GM21737 (cell line): ENCODE results near the gene JAML.

ENCODE experiments used
- ATAC-seq: cut with Tn5 transposase; IDR thresholded peaks from one replicate; pipeline ENCODE4 v1.9.1; 2021; ENCODE audit warnings: mild to moderate bottlenecking, moderate library complexity; ENCODE audit not compliant: unreplicated experiment

JAML gene

DNA sequence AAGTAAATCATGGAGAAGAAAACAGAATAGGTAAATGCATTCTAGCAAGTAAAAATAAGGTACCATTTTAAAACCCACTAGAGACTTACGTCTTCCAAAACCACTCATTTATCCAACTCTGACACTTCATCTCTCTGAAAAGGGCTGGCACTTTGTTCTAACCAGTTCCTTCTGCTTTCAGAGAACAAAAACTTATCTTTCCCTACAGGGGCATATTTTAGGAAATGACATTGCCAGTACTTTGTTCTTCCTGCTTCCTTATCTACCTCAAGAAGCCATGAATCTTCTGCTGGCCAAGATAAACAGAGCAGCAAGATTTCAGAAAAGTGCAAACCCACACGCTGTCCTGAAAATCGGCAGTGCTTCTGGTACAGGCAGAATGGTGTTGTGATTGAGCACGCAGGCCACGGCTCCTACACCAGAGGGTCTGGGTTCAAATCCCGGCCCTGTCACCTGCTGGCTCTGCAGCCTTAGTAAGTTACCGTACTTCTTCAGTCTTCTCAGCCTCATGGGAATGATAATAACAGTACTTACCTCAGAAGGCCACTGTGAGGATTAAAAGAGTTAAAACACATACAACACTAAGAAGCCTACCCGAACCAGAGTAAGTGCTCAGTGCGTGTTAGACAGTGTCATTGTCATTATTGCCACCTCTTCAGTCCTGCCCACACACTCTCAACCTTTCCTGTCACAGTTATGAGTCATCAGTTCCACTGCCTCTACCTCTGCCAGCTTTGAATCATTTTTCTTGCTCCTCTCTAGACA lies 16.4 kb upstream of the JAML start:
- ATAC-seq = peak; percentile 75

GRCh38 chr11:118239509-118240205 lies 14.8 kb upstream of the JAML start:
- no peak for ATAC-seq

DNA sequence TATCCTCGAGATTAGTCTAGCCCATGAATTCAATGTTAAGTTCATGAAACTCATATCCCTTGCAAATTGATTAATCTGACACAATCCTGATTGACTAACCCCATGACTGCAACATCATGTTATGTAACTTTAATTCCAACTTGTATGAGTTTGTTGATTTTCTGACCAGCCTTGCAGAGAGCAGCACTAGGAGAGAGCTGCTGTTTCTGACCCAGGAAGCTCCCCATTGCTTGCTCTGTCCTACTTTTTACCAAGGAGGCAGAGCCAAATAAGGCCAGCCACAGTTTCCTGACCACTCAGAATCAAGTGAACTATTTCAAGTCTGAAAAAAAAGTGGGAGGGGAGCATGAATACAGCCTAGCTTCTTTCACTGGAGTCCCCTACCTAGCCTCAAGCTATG lies 14.1 kb upstream of the JAML start:
- no peak for ATAC-seq

DNA sequence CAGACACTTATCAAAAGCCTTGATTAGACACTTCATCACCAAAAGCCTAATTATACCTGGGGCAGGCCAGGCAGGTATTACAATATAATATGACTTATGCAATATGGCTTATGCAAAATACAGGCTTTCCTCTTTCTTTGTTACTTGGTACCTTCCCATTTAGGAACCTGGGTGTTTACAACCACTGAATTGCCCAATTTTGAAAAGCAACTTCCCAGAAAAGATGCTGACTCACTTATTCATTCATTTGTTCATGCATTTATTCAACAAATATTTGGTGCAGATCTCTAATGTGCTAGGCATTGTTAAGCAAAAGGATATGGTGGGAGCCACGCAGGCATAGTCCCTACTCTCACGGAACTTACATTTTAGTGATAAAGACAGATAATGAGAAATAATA lies 13.6 kb upstream of the JAML start:
- no peak for ATAC-seq

DNA sequence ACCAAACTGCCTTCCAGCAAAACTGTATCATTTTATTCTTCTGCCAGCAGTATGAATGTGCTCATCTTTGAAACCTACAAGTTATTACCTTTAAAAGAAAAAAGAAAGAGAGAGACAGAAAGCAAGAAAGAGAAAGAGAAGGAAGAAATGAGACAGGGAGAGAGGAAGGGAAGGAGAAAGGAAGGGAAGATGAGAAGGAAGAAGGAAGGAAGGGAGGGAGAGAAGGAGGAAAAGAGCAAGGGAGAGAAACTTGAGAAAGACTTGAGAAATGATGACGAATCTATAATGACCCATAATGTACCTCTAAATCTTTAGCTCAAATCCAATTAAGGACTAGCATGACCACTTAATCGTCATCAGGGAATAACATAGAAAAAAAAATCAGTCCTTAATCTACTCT lies 11.4 kb upstream of the JAML start:
- no peak for ATAC-seq

- ATAC-seq = no peak
Measured at GRCh38 chr11:118234833-118235232, 10.0 kb upstream of the JAML start.

DNA sequence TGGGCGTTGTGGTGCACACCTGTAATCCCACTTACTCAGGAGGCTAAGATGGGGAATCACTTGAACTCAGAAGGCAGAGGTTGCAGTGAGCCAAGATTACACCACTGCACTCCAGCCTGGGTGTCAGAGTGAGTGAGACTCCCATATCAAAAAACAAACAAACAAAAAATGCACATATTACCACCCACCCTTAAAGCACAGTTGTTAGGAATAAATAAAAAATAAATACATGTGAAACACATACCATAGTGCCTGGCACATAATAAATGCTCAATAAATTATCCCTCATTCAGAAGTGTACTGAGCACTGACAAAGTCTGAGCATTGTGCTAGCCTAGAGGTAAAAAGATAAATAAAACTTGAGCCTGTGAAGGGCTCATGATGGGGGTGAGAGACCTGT lies 9.0 kb upstream of the JAML start:
- ATAC-seq = no peak

DNA sequence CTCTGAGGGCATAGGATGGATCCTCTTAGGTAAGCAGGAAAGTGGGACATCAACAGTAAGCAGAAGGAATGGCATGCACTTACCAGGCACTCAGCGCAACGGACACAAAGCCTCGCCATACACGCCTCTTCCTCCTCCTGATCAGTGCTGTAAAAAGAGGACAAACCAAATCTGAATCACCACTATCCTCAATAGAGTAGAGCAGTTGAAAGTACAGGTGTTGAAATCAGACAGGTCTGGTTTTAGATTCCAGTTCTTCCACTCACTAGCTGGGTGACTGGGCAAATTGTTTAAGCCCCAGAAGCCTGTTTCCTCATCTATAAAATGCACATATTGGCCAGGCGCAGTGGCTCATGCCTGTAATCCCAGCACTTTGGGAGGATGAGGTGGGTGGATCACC lies 8.6 kb upstream of the JAML start:
- ATAC-seq = no peak

- ATAC-seq = no peak
Measured at GRCh38 chr11:118232659-118233058, 7.8 kb upstream of the JAML start.

- no peak for ATAC-seq
Measured at GRCh38 chr11:118231461-118231860, 6.7 kb upstream of the JAML start.

DNA sequence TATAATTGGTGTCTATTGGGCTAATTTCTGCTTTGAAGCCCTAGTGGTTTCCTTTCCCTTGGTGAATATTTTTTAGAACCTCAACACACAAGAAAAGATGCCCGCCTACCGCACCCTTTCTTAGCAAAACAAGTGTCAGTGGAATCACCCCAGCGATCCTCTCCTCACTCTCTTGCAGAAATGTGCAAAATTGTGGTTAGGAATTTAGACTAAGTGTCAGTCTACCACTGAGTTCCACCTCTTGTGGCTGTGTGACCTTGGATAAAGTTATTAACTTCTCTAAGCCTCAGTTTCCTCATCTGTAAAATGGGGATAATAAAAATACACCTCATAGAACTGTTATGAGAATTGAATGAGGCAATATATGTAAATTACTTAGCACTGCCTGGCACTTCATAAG lies 5.3 kb upstream of the JAML start:
- no peak for ATAC-seq

- ATAC-seq = no peak
Measured at GRCh38 chr11:118229274-118229847, 4.5 kb upstream of the JAML start.

GRCh38 chr11:118227865-118228785 lies 3.3 kb upstream of the JAML start:
- ATAC-seq = peak; percentile 58

DNA sequence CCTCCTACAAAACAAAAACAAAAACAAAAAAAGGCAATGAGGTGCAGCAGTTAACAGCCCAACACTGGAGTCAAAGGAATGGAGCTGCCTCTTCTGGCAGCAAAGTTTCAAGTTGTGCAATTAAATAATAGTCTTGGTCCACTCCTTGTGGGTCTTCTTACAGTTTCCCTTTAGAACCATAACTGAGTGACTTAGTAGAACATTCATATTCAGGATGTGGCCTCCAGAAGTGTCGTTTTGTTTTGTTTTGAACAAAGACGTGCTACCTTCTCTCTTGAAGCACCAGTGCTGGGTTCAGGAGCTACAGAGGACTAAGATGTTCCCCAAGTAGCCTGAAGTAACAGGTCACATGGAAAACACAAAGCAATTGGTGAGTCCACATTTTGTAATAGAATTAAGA lies 2.0 kb upstream of the JAML start:
- ATAC-seq = no peak

DNA sequence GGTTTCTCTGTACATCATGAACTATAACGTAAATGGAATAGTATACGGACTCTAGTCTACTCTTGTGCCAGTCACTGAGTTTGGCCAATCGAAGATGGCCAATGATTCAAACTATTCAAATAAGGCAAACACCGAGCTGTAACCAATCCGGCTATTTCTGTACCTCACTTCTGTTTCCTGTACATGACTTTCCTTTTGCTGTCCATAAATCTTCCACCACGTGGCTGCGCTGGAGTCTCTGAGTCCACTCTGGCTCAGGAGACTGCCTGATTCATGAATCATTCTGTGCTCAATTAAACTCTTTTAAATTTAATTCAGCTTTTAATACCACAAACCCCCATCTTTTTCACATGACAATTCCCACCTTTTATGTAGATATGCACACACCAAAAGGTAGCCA lies 1.5 kb upstream of the JAML start:
- no peak for ATAC-seq

GRCh38 chr11:118223992-118224391 lies 819 bp downstream of the JAML start:
- no peak for ATAC-seq

DNA sequence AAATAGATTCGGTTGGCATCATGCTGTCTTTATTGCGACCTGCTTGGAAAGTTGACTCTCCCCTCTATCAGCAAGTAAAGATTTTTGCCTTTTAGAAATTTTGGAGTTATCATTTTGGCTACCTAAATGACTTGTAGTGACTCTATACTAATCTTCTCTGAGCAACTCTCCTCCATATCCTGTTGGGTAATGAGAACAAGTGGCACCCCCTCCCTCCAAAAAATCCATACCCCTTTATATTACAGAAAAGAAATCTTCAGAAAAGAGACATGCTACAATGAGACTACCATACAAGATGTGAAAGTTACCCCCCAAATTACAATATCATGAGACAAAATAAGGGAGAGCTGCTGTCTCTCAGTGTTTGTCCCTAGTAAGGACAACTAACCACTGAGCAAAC lies 1.2 kb downstream of the JAML start:
- no peak for ATAC-seq

DNA sequence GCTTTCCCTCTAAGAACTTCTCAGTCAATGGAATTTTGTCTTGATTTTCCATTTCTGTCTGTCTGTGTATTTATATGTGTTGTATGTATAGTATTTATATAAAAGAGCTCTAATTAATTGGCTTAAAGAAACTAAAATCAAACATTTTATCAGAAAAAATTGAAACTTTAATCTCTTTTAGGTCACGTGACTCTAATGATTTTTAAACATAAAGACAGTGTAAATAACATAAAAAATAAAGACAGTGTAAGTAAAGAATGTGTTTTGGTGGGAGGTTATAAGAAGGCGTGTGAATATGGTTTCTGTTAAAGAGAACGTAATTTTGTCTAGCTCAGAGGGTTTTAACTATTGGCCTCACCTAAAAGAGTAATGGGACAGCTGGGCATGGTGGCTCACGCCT lies 2.4 kb downstream of the JAML start:
- ATAC-seq = no peak

- no peak for ATAC-seq
Measured at GRCh38 chr11:118221419-118221818, 3.4 kb downstream of the JAML start.

DNA sequence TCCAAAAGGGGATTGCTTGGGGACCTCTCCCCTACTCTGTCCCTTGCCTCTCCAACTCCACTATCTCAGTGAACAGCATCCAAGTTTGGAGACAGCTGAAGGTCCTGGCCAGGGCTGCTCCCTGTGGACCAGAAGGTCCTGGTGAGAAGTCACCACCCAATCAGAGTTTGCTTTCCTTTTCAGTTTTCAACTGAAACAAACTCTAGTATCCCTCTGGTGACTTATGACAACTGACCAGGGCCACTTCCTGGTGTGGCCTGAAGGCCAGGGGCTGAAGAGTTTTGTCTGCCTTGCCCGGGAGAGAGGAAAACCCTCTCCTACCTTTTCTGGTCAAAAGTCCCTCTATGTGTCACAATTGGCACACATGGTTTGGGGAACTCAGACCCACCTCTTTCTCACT lies 5.1 kb downstream of the JAML start:
- ATAC-seq = no peak

DNA sequence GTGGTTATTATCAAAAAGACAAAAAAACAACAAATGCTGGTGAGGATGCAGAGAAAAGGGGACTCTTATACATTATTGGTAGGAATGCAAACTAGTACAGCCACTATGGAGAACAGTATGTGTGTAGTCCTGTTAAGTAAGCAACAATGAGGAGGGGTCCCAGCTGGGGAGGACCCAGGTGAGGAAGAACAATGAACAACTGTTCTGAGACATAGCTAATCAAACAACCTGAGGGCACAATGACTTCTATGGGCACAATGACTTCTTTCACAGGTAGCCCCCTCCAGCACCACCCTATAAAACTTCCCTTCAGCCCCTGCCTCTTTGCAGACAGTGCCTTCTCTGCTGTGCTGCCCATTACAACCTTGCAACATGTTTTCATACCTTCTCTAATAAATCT lies 5.6 kb downstream of the JAML start:
- ATAC-seq = no peak
